DND-41 (cell line): ENCODE results near the gene BCL6.

Experiments
- EZH2 ChIP-seq: IDR thresholded peaks from 3 replicates; pipeline ENCODE4 v1.6.1; 2012; ENCODE audit warnings: borderline replicate concordance, low read depth, mild to moderate bottlenecking, moderate library complexity, low read length, inconsistent platforms; ENCODE audit not compliant: severe bottlenecking
- TF ChIP-seq, protein P1 (sequence below): IDR thresholded peaks from 2 replicates; pipeline ENCODE4 v1.5.1; 2012; ENCODE audit warnings: borderline replicate concordance, low read length, moderate library complexity, mild to moderate bottlenecking; ENCODE audit not compliant: poor library complexity, severe bottlenecking; ENCODE audit errors: extremely low read depth

DNA sequence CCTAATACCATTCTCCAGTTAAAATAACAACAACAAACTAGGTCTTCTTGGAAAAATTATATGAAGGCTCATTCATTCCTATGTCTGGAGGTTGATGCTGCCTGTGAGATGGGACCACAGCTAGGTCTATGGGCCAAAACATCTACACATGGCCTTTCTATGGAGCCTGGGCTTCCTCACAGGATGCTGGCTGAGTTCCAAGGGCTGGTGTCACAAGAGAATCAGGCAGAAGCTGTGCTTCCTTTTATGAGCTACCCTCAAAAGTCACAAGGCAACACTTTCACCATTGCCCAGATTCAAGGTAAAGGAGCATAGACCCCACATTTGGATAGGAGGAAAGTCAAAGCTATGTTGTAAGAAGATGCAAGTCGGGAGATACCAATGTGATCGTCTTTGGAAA is 38.3 kb downstream of the BCL6 start:
- TF ChIP-seq, protein P1, sequence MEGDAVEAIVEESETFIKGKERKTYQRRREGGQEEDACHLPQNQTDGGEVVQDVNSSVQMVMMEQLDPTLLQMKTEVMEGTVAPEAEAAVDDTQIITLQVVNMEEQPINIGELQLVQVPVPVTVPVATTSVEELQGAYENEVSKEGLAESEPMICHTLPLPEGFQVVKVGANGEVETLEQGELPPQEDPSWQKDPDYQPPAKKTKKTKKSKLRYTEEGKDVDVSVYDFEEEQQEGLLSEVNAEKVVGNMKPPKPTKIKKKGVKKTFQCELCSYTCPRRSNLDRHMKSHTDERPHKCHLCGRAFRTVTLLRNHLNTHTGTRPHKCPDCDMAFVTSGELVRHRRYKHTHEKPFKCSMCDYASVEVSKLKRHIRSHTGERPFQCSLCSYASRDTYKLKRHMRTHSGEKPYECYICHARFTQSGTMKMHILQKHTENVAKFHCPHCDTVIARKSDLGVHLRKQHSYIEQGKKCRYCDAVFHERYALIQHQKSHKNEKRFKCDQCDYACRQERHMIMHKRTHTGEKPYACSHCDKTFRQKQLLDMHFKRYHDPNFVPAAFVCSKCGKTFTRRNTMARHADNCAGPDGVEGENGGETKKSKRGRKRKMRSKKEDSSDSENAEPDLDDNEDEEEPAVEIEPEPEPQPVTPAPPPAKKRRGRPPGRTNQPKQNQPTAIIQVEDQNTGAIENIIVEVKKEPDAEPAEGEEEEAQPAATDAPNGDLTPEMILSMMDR: no peak
- no peak for TF ChIP-seq EZH2
